A172 (cell line): ENCODE measurements around the gene CEP350. TPM values are rescaled to one million over a fixed set of nuclear protein-coding genes. Genes with fewer than 3 reads are reported as not detected.
"Not testable (repeated sequence)": the region's sequence is repeated elsewhere in the genome, so short reads cannot be mapped to it uniquely, and the experiment has no call there.

Experiments used
- DNase-seq: peaks from one replicate; pipeline ENCODE4 v3.0.0-alpha.2; 2015; ENCODE audit warnings: low spot score
- total RNA-seq: library from RNA; depleted of rRNA; stranded (reverse); fragments of >200 nt; shearing (Covaris generic); gene quantifications from 2 replicates; pipeline ENCODE4 v1.2.3, GENCODE V29; 2014

Gene CEP350
- total RNA-seq, 1 experiment from 2014 or later, result 30.3 TPM

DNA sequence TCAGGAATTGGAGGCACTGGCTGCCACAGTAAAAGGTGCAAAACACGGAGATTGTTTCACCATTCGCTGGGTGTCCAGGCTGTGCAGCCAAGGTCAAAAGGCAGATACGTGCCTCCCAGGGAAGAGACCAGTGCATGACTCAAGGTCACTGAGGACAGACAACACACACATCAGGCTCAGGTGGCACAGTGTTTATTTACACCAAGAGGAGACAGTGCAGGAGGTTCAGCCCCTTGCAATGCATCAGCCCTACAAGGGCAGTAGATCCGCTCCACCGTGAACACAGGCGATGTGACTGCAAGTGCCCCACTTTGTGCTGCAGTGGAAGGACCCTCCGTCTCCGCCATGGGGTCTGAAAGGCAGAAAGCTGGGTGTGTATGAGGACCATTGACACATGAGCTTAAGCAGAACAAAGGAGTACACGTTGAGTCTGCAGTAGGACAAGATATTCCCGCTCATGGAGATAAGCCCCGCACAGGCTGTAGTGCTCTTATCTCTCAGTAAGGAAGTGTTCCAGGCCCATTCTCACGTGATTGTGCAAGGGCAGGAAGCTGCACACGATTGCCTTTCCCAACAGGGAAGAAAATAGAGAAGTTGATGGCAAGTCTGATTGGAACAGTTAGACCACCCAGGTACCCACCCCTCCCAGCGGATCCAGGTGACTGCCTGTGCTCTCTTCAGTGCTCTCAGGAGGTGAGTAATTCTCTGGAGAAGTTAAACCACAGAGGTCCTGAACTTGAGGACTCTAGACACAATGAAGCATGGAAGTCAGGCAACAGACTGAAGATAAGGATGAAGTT lies 162.6 kb downstream of the CEP350 start:
- DNase-seq, result peak; percentile 82

DNA sequence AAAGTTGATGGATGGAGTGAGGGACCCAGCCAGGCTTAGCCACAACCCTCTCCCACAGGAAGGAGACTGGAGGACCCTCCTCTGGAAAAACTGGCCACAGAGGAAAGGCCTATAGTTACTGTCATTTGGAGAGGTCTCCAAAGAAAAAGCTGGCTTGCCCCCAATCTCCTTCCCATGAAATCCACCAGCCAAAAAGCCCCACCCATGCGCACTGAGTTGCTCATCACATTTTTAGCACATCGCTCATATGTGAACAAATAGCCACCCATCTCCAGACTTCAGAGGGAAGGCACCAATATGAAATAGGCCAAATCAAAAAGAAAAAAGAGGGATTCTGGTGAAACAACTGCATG lies 163.1 kb downstream of the CEP350 start:
- DNase-seq, result no peak

DNA sequence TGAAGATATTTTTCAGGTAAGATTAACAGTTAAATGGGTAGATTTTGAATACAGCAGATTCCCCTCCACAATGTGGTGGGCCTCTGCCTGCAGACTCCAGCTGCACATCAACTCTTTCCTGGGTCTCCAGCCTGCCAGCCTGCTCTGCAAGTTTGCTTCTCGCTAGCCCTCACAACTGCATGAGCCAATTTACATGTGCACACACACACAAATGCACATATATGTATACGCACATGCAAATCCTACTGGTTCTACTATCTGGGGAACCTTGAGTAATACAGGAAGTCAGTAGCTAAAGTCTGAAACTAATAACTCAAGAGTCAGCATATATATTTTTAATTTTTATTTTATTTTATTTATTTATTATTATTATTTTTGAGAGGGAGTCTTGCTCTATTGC lies 165.2 kb downstream of the CEP350 start:
- DNase-seq, result no peak

DNA sequence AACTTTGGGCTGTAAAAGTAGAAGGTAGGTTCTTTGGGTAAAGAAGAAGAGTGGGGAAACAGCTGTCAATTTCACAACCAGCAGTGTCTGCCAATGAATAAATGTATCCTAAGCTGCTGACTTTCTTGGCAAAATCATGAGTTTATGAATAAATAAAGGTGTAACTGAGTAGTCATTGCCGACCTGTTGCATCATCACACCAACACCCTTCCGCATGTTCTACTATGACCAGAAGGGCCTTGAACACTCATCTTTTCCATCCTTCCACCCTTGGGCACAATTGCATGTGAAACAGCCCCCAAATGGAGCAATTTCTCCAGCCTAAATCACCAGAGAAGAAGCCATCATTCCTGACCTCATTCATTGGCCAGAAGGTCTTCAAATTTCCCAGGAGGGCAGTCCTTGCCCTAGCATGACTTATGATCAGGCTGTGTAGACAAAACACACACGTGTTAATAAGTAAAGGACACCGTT lies 168.9 kb downstream of the CEP350 start:
- DNase-seq, result no peak

DNA sequence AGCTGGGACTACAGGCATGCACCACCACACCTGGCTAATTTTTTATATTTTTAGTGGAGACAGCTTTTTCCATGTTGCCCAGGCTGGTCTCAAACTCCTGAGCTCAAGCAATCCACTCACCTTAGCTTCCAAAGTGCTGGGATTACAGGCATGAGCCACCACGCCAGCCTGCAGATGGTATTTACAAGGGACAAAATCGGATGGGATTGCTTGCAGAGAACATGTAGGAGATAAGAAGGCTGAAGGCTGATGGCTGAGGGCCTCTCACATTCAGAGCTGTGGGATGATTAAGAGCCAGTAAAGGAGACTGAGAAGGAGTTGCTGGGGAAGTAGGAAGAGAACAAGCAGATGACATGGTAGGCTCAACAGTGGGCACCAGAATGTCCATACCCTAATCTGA lies 176.0 kb downstream of the CEP350 start:
- DNase-seq, result no peak

DNA sequence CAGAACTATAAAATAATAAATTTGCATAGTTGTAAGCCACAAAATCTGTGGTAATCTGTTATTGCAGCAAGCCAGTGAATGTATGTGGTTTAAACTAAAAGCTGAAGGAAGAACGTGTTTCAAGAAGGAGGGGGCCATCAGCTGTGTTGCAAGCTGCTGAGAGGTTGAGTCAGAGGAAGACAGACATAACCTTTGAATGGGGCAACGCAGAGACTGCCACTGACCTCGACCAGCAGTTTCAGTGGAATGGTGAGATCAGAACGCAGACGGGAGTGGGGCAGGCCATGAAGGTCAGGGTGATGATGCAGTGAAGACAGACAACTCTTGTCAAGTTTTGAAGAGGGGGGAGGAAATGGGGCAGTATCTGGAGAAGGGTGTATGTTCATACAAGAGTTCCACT lies 176.9 kb downstream of the CEP350 start:
- no peak for DNase-seq

DNA sequence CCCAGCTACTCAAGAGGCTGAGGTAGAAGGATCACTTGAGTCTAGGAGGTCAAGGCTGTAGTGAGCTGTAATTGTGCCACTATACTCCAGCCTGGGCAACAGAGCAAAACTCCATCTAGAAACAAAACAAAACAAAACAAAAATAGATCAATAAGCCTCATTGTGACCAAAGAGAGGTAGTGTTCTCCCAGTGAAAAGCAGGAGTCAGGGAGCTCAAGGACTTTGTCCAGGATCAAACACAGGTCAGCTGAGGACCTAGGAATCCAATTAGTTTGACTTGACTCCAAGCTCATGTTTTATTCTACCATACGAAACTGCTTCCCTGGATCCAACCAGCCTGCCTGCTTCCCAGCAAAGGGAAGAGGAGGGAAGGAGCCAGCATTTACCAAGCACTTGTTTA lies 178.6 kb downstream of the CEP350 start:
- no peak for DNase-seq

DNA sequence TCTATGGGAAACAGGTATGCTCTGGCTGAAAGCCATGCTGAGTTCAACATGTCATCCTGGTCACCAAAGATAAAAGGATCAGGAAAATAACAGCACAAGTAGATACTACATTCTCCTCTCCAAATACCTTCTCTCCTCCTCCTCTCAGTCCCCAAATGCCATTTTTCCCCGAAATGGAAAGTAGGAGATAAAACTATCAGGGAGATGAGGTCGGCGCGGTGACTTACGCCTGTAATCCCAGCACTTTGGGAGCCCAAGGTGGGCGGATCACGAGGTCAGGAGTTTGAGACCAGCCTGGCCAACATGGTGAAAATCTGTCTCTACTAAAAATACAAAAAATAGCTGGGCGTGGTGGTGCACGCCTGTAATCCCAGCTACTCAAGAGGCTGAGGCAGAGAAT lies 179.1 kb downstream of the CEP350 start:
- DNase-seq, result not testable (repeated sequence)

DNA sequence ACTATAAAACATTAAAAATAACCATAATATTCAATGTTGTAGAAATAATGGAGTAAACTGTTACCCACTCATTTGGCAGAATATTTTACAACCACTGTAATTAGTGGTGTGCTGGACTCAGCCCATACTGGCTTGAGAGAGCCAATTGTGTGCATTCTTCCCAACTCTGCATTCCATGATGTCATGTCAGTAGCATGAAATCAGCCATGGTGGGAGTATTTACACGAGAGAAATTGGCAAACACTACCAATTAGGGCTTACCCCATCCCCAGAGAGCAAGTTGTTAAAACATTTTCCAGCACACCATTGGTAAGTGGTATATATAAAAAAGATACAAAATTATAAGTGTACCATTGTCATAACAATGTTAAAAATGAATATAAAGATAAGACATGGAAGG lies 180.9 kb downstream of the CEP350 start:
- DNase-seq, result no peak

DNA sequence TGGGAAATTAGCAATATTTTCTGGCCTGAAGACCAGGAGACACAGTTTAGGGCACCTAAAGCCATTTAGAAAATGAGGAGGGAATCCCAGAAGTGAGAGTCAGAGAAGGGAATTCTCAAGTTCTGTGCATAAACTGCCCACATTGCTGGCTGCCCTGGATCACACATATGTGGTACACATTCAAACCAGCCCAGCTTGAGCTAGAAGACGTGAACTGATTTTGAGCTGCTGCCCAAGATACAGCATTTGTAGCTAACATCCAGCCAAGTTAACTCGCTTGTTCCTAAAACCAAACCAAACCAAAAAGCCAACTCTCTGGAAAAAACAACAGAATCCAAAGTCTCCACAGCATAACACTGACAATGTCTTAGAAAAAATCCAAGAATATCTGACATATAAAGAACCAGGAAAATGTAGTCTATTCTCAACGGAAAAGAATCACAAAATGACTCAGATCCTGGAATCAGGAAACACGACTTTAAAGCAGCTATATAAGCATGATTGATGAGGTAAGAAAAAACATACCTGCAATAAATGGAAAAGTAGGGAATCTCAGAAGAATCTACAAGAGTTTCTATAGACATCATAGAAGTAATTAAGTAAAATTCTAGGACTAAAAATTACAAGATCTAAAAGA lies 181.8 kb downstream of the CEP350 start:
- DNase-seq, result no peak

DNA sequence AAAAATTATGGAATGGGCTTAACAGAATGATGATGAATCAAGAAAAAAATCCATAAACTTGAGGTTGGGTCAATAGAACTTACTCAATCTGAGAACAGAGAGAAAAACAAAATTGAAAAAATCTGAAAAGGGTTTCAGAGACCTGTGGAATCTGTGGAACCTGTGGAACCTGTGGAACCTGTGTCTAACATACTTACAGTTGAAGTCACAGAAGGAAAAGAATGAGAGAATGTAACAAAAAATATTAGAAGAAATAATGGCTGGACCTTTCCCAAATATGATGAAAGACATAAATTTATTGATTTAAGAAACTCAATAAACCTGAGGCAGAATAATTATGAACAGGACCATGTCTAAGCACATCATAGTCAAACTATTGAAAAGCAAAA lies 182.4 kb downstream of the CEP350 start:
- DNase-seq, result no peak

DNA sequence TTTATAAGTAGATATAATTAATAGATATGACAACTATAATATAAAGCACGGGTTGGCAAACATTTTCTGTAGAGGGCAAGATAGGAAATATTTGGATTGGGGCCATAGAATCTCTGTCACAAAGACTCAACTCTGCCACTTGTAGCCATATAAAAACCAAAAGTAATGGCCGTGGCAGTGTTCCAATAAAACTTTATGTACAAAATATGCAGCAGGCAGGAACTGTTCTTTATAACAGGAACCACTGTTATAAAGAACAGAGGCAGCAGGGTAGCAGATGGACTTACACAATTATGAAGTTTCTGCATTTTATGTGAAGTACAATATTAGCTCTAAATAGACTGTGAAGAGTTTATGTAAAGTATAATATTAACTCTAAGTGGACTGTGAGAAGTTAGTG lies 183.2 kb downstream of the CEP350 start:
- no peak for DNase-seq

DNA sequence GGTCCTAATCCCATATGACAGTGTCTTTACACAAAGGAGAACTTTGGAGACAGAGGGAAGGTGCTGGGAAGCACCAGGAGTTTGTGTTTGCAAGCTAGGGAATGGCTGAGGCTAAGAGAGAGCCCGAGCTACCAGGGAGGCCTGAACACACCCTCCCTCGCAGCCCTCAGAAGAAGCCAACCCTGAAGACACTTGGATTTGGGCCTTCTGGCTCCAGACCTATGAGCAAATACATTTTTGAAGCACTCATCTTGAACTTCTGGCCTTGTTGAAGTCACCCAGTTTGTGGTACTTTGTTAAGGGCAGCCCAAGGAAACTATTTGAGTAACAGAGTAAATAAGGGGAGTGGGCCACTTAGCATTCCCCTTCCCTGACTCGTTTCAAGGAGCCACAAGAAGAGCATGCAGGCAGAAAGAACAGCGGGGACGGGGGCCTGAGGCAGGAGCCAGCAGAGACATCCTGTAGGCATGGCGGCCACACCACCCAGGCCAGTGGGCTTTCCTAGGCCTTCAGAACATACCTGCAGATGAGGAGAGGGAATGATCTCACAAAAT lies 186.8 kb downstream of the CEP350 start:
- DNase-seq, result no peak

DNA sequence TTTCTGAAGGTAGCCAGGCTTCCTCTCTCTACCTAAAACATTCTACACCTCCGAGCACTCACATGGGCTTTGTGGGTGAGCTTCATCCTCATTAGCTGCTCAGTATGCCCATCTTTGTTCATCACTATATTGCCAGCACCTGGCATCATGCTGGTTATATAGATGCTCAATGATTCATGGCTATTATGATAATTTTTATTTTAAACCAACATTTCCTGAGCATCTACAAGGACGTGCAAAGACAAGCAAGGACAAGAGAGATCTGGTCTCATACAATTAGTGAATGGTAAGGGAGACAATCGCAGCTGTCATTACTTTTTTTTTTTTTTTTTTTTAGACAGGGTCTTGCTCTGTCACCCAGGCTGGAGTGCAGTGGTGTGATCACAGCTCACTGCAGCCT lies 188.7 kb downstream of the CEP350 start:
- DNase-seq, result no peak

DNA sequence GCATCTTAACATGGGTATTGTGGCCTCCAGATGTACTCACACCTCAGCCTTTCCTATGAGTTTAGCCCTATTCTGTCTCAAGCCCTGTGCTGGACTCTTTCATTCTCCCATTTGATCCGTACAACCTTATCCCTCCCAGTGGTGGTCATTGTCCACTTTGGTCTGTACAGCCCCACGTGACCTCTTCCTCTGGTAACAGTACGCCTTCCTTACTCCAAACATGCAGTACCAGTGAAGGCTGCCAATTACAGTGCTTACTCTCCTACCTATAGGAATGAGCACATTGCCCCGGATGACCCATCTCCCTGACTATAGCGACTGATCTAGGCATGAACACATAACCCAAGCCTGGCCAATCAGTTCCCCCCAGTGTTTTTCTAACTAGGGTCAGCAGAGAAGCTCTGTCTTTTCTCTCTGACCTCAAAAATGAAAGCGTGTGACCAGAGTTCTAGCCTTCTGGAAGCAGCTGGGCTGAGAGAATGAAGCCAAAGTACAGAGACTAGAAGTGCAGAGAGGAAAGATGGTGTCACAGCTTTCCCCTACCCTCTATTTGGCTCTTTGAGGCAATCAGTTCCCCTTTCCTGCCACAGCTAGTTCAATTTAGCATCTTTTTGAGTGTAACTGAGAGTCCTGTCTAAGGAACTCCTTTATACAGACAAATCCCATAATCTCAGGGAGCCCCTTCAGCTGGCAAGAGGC lies 190.2 kb downstream of the CEP350 start:
- no peak for DNase-seq

DNA sequence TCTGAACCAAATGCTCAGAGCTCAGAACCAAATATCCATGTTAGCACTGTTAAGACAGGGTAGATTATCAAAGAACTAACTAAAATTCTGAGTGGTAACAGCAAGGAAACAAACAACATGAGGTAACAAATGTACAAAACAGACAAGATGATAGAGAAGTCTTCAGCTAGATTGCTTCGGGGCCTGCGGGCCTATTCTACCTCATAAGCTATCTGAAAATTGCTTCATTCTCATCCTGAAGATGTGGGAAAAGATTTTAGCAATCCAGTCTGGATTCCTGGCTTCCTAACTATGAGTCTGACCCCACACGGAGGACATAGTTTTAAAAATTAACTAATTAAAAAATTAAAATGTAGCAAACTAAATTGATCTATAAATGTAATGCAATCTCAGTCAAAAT lies 190.8 kb downstream of the CEP350 start:
- no peak for DNase-seq

DNA sequence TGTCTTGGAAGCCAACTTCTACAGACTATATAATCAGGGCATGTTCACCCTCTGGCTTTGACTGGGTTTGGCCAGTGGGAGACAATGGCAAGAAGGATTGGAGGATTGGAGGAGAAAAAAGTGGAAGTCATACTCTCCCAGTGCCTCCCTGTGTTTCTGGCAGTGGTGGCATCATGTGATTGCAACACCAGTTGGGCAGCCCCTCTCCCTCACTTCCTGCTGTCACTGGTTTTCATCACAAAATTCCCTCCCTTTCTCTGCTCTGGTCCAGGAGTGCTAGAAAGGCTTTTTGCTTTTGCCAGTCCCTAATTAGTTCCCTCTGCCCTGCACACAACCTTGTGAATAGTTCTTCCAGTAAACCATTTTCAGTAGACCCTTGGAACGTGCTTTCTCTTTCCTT lies 196.4 kb downstream of the CEP350 start:
- DNase-seq, result peak; percentile 73

DNA sequence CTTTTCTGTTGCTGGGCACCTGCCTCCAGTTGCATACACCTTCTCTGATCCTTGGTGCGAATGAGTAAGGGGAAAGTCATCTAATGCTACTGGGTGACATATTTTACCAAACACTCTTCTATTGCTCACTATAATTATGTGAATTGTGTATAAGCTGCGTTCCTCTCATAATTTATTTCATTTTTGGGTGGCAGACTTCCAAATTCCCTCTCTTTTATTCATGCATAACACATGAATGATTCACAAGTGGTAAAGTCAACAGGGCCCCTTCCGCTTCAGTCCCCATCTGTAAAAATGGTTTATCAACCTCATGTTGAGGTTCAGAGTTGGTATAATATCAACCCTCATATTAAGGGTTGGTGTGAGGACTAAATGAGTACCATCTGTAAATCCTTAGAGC lies 196.9 kb downstream of the CEP350 start:
- DNase-seq, result peak; percentile 96

DNA sequence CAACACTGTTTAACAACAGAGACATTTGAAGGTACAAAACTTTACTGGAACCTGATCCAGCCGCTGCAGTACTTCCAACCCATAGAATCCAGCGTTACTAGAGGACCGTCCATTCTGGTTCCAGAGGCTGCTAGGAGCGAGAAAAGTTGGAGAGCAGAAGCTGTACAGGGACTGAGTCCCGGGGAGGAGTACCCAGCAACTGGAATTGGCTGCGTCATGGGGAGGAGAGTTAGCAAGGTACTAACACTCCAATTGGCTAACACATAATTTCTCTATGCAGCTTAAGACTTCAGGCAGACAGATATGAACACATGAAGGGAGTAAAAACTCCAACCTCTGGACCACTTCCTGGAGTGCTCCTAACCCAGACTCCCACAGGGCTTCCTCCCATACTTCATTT lies 198.0 kb downstream of the CEP350 start:
- DNase-seq, result no peak

DNA sequence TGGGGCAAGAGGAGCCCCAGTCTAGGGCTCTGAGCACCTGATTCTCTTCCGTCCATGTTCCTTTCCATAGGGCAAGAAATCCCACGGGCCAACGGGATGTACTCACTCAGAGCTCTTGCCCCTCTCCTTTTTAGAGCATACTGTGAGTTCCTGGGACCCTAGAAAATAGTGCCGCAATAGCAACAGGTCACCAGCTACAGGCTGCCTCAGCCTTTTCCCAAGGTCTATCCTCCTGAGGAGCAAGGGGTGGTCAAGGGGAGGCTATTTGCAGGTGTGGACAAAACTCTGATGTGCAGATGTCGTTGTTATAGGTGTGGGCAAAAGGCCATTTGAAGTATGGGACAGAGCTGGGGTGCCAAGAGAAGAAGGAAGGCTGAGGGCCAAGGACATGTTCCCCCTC lies 198.4 kb downstream of the CEP350 start:
- DNase-seq, result no peak

DNA sequence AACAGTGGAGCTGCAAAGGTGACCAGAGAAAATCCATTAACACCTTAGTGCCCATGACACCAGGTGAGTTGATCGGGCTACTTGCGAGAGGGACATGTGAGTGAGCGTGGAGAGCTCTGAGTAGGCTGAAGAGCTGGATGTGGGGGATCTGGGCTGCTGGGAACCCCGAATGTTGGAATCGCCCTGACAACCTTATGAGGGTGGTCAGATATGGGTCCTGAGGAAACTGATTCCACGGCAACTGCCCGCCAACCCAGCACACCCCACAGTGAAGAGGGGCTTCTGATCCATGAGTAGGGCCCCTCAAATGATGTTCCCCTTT lies 199.4 kb downstream of the CEP350 start:
- DNase-seq, result no peak

DNA sequence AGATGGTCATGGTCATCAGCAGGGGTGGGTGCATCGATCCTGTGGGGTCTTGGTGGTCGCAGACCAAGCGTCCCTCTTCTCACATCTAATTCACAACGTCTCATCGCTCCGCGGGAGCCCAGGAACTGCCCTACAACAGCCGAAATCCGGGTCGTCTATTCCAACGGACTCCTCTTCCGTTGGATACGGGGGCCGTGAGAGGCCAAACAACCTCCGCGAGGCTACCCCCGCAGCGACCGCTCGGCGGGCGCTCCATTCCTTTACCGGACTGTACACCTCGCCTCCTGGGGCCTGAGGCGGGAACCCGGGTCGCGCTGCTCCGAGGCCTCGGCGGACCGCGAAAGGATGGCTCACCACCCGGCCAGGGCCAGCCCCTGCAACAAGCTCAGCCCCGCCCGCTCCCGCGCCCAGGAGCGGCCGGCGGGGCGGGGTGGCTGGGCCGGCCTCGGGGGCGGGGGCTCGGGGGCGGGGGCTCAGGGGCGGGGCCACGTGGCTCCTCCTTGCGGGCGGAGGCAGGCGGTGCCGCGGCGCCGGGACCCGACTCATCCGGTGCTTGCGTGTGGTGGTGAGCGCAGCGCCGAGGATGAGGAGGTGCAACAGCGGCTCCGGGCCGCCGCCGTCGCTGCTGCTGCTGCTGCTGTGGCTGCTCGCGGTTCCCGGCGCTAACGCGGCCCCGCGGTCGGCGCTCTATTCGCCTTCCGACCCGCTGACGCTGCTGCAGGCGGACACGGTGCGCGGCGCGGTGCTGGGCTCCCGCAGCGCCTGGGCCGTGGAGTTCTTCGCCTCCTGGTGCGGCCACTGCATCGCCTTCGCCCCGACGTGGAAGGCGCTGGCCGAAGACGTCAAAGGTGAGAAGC lies 199.9 kb downstream of the CEP350 start, which contains the start of gene QSOX1:
QSOX1 (plus strand) TSS at position 545 of the 857 bp plus-strand sequence; CDS start at position 584, 39 bp downstream.
- peak; percentile 79 for DNase-seq
